HL-60/S4 treated with phorbol 12-myristate 13-acetate at 8.2 ng/mL for 4 days and 3 days (cell line): ENCODE data around the gene CACNA2D3.

ENCODE experiments used
- in situ Hi-C: fragments of 300-500 bp; cut with MboI; formaldehyde crosslinking; loops from 2 replicates; pipeline ENCODE4 v1.15.0; 2022; ENCODE audit warnings: low sequenced_read_pairs

CACNA2D3 gene

DNA sequence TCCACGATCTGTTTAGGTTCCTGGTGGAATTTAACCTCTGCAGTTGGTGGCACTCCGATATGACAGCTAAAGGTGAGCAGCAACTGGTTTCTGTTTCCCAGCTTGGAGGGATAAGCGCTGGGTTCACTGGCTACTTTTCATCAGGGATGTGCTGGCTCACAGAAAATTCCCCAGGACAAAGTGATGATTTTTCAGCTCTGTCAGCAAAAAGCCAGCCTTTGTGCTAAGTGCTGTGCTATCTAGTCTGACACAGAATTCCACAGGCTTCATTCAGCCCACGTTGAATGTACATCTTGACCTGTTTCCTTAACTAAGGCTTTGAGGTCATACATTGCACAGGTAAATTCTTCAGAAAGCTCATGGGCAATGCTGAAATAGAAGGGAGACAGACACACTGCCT is 887.0 kb downstream of the CACNA2D3 start:
- in situ Hi-C loops: no loop called here

DNA sequence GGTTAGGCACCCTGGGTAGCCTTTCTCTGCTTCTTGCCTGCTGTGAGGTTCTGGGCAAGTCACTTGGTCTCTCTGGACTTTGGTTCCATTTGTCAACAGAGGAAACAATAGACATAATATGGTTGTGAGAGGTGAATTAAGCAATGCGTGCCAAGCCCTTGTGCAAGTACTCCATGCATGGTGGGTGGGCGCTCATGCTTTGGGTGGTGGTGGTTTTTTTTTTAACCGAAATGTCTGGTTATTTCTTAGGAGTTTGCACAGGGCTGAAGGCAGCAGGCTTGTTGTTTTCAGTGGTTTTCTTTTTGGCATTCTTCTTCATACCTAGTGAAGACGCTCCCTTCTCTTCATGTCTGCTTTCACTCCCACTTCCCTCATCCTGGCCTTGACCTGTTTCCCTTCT is 889.7 kb downstream of the CACNA2D3 start:
- in situ Hi-C loops: no loop called here

DNA sequence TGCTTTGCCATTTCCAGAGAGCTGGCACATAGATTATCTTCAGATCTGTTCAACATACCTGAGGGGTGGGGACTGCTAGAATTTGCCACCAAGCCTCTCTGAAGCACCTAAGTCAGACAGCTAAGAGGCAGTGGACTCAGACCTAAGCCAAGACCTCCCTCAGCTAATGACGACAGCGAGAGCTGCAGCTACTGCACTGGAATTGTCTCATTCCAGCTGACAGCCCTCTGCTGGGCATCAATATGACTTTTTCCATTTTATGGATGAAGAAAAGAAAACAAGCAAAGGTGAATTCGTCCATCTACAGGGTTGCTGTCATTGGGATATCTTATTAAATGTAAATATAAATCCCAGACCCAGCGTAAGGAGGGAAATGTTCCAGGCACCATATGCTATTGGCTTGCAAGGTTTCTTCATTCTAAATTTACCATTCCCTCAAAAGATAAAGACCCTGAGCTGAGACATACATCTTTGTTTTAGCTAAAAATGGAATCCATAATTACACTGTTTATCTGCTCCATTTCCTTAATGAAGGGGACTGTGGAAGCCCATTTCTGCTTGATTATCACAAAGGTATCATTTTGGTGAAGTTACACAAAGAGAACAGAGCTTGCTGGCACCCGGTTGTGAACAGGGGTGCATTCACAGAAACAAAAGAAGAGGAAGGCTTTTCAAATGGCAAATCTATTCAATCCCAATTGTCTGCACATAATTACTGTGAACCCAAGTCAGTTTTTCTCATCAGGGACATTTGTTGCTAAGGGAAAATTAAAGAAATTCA is 891.0 kb downstream of the CACNA2D3 start:
- in situ Hi-C loops: no loop called here

DNA sequence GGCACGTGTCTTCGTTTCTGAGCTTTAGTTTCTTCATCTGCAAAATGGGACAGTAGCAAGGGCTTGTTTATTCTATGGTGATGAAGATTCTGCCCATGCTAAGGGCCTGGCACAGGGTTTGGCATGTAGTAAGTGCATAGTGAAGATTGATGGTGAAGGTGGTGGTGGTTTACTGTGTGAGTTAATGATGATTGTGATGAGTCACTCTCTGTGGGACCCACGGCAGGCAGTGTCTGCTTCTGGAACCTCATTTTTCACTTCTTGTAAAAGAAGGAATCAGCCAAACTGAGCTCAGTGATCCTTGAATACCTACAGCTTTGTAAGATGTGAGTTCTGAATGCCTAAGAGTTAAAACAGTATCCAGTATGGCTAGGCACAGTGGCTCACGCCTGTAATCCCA is 891.7 kb downstream of the CACNA2D3 start:
- in situ Hi-C loops: no loop called here

DNA sequence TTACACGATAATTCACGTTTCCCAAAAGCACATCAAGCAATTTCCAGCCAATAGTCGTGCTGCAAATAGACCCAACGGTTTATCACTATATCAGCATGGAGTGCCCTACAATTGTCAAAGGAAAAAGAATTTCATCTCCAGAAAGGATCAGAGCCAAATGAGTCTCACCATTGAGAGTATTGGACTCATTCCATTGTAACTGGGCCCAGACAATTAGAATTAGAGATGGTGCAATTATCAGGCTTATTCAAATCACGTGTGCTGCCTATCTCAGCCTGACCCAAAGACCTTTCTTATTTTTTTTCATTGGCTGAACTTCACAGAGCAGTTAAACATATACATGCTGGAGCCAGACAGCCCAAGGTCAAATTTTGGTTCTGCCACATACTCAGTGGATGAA is 892.6 kb downstream of the CACNA2D3 start:
- in situ Hi-C loops: no loop called here

DNA sequence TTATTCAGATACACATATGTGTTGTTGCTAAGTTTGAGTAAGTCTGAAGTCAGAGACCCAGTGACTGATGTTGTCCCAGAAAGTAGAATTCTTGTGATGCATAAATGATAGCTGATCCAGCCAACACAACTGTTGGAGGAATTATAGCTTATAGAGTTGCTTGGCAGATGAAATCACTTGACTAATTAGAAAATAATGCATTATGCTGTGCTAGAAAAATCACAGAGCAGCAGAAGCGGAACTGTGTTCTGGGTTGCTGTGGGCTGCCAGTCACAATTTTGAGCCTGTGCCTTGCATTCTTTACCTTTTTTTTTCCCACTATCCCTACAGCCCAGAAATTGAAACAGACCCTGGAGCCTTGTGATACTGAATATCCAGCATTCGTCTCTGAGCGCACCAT is 895.5 kb downstream of the CACNA2D3 start:
- in situ Hi-C loops: no loop called here

DNA sequence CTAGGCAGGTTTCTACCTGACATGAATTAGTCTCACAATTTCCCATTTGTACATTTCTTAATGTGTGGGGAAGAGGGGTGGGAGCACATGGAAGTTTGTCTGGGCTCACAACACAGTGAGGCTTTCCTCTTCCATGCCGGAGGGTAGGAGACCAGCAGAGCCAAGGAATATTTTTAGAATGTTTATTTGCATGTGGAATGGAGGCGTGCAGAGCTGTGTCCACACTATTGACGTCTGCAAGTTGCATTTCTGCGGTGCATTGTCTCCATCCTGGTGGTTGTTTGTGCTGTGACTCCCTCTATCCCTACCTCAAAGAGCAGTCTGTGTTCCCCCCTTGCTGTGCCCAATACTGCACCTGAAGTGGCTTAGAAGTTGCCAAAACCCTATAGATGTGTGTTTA is 908.6 kb downstream of the CACNA2D3 start:
- in situ Hi-C loops: no loop called here

DNA sequence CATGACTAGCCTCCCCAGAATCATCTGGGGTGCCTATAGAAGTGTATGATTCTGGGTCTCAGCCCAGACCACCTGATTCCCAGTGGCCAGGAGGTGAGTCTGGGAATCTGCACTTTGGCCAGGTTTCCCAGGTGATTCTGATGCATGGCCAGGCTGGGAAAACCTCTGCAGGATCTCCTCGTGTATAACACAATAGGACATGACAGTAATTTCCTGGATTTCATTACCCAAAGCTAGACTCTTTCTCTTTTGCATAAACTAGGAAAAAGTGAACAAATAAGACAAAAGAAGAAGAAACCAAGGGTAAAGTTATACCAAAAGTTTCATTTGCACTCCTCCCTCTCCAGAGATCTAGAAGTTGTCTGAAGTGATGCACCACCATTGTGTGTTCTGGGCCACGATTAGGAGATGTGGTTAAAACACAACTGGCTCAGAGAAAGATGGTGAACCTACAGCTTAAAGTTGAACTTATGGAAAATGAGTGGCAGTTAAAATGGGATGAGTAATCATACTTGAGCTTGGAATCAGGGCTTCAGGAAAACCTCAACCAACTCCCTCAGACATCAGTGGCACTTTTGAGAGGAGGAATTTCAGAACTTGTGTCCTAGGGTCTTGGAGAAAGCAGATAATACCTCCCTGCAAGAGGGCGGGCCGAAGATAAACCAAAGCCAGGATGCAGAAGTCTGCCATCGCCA is 914.7 kb downstream of the CACNA2D3 start:
- in situ Hi-C loops: no loop called here

DNA sequence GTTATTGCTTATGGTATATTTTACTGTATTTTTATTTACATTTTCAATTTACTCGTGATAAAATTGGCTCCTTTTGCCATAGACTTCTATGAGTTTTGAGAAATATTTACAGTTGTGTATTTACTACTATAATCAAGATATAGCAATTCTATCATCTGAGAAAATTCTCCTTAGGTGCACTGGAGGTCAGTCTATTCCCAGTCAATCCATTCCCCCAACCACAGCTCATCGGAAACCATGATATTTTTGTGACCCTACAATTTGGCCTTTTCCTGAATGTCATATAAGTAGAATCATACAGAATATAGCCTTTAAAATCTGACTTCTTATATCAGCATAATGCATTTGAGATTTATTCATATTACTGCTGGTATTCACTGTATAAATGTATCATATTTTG is 920.2 kb downstream of the CACNA2D3 start:
- in situ Hi-C loops: no loop called here

DNA sequence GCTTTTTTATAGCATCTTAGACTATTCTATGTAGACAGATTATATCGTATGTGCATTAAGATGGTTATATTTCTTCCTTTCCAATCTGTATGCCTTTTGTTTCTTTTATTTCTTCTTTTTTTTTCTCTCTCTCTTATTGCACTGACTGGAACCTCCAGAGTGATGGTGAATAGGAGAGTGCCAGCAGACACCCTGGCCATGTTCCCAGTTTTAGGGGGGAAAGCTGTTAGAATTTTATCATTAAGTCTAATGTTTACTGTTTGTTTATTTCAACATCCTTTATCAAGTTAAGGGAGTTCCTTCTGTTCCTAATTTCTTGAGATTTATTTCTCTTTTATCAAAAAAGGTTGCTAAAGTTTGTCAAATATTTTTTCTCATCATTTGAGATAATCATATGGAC is 922.1 kb downstream of the CACNA2D3 start:
- in situ Hi-C loops: no loop called here

DNA sequence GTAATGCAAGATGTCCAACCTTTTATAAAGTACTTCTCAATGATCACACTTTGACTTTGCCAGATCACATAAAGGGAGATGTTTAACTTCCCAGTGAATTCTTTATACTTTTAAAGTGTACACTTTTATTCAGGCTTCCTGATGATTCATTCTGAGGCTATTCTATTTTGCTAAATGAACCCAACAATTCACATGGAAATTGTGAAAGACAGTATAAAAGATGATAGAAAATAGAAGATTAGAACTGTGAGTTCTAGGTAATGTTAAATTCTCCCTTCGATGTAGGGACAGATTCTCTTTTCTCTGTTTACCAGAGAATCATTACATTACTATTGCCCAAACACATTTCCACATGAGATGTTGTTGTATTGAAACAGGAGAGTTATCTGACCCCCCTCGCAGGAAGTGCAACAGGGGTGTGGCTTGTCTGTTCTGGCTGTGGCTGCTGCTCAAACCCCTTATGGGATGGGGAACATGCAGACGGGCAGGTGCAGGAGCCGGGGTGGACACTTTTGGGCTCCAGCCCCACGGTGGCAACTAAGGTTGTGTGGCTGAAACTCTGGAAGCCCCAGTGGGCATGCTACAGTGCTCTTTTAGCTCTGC is 936.8 kb downstream of the CACNA2D3 start:
- in situ Hi-C loops: no loop called here

DNA sequence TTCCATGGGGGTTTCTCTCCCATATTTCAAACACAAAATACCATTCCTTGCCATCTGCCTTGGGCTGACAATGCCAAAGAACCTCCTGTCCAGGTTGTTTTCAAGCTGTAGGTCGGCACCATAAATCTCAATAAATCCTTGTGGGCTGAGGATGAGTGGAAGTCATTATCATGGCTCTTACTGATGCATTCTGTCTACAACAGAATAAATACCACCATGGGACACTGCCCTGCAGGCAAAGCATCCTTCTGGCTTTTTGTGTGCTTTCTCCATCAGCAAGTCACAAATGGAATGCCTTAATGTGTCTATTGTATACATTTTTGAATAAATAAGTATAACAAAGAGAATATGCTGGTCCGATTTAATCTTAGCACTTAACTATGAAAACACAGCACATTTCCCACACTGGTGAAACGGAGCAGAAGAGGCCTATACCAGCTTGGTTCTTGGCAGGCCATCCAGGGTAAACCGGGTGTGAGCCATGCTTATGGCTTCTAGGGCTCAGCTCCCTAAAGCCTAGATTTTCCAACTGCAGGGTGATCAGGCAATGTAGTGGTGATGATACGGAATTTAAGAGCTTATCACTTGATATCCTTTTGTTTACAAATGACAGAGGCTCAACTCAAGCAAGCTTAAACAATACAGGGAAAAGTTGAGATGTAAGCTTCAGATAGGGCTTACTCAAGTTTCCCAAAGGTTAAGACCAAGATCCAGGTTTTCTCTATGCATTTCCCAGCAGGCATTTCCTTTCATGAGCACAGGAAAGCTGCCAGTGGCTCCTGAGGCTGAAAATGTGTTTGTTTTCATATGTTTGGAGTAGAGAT is 938.8 kb downstream of the CACNA2D3 start:
- in situ Hi-C loops: no loop called here

DNA sequence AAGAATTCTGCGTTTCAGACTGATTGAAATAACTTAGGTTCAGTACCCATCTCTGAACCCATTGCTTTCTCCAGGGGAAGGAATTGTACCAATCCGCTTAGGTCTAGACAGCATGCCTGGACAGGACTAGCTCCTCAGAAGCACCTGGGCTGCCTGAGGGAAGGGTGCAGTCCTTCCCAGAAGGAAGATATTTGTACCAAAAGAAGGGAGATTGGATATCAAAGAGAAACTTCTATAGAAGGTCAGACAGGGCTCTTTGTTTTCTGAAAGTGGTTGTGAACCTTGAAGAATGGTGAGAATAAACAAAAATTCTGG is 939.3 kb downstream of the CACNA2D3 start:
- in situ Hi-C loops: no loop called here

DNA sequence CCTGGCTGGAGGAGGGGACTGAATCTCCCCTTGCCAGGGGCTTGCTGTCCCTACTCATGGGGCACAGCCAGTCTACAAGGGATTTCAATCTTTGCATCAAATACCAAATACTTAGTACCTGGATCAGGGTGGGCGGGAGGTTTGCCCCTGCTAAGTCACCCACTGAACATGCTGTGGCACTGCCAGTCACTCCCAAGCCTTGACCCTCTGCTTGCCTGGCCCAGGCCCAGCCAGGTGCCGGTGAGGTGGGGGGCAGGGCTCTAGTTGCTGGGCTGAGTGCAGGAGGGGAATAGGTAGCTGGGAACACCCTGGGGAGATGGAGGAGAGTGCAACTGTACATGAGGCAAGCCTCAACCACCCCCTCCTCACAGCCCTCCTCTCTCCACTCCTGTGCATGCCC is 941.8 kb downstream of the CACNA2D3 start:
- in situ Hi-C loops: no loop called here

DNA sequence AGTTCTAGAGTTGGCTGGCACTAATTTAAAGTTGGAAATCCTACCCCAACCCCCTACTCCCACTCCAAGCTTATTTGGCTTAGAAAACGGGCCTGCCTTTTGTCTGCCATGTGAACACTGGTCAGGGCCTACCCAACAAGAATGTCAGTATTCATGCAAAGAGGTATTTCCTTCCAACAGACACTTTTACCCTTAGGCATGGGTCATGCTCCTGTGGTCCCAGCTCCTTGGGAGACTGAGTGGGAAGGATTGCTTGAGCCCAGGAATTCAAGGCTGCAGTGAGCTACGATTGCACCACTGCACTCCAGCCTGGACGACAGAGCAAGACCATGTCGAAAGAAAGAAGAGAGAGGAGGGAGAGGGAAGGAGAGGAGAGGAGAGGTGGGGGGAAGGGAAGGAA is 943.0 kb downstream of the CACNA2D3 start:
- in situ Hi-C loops: no loop called here

DNA sequence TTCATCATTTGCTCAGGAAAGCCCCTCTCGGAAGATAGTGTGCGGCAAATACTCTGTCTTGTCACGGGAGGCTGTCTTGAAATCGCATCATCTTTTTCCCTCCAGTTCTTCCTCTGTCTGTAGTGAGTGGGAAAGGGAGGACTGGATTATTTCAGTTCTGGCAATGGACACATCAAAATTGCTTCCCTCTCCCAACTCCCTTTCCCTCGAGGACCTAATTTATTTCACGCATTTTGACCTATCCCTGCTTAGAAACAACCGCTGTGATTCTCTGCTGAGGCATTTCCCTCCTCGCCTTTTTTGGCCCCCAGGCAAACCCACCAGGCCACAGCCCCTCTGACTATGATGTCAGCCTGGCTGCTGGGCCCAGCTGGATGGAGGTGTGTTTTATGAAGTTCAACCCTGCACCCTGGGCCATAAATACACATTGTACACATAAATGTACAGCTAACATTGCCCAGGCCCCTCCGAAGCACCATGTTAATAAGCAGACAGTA is 944.2 kb downstream of the CACNA2D3 start:
- in situ Hi-C loops: no loop called here

DNA sequence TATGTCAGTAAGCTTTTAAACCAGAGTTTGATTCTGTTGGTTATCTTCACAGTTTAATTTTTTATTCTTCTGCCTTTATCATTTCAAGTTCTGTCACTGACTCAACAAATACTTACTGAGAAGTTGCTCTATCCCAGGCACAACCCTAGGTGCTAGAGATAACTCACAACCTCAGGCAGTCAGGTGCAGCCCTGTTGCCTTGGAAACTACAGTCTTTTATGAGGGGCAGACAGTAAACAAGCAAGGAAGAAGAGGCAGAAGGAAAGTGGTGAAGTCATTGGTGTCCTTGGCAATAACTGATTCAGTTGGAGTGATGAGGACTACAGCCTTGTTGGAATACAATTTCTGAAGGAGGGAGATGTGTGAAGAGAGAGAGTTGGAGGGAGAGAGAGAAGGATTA is 947.6 kb downstream of the CACNA2D3 start:
- in situ Hi-C loops: no loop called here

DNA sequence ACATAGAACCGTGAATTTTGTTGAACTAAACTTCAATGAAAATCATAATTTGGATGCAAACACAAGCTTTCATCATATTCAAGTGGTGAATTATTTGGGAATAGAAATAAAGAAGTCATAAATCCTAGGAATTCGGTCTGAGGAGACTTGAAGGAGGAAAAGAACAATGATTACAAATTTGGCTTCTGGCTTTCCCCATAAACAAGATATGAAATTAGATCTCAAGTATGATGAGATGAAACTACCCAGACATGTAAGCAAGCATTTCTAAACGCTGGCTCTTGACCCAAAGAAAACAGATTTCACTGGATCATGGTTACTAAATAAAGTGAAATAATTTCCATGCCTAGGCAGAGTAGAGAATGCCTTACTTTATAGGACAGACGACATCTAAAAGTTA is 952.4 kb downstream of the CACNA2D3 start:
- in situ Hi-C loops: no loop called here

DNA sequence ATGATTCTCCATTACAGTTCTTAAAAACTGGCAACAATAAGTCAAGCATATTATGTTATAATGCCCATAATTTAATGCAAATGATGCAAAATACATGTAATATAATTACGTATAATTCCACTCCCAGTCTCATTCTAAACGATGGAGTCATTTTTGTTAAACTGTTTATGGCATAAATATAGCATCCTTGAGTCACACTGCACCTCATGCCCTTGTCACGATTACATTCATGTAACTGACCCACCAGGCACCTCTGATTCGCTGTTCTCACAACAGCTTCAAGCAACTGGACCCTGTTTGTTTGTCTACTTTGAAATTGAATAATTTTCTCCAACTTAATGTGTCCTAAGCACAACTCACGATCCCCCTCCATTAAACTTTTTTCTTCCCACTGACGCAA is 953.5 kb downstream of the CACNA2D3 start:
- in situ Hi-C loops: no loop called here

DNA sequence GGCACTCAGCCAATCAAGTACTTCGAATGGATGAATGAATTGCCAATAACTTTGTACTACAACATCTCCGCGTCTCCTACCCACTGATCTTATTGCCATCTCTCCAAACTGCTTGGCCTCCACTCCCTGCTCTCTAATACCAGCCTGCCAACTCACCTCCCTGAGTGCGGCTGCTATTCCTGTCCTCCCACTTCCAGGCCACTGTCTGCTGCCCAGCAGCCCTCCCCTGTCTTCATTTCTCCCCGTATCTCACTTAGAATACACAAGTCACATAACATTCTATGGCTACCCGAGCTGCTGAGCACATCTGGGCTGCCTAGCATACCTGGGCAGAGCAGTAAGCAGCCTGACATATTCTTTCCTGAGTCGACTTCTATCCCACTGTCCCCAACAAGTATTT is 955.4 kb downstream of the CACNA2D3 start:
- in situ Hi-C loops: no loop called here

DNA sequence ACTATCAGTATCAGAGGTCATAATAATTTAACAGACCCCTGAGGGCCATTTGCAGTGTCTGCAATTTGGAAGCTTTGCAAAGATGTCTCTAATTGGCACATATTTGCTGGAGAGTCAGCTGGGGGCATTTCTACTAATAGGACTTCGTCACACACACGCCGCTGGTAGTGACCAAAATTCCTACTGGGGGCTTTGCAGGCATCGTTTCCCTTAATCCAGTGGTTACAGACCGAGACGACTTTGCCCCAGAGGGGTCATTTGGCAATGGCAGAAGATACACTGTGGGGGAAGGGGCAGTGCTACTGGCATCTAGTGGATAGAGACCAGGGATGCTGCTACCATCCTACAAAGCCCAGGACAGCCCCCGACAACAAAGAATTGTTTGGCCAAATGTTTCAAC is 956.5 kb downstream of the CACNA2D3 start:
- in situ Hi-C loops: no loop called here
